ENCODE data around the gene PPP2R5C.

DNA sequence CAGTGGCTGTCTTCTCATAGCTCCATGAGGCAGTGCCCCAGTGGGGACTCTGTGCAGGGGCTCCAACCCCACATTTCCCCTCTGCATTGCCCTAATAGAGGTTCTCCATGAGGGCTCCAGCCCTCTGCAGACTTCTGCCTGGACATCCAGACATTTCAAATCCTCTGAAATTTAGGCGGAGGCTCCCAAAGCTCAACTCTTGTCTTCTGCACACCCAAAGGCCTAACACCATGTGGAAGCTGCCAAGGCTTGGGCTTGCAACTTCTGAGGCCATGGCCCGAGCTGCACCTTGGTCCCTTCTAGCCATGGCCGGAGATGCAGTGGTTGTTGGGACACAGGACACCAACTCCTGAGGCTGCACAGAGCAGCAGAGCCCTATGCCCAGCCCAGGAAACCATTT is 20.5 kb upstream of the PPP2R5C start:
- no peak for TF ChIP-seq RCOR1 (IDR thresholded peaks at IDR 0.05; ENCODE audit: insufficient replicate concordance, low read length)
- TF ChIP-seq, protein P1, sequence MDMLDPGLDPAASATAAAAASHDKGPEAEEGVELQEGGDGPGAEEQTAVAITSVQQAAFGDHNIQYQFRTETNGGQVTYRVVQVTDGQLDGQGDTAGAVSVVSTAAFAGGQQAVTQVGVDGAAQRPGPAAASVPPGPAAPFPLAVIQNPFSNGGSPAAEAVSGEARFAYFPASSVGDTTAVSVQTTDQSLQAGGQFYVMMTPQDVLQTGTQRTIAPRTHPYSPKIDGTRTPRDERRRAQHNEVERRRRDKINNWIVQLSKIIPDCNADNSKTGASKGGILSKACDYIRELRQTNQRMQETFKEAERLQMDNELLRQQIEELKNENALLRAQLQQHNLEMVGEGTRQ (IDR thresholded peaks at IDR 0.05; ENCODE audit: low read depth, low read length) = no peak
- TF ChIP-seq, protein P2, sequence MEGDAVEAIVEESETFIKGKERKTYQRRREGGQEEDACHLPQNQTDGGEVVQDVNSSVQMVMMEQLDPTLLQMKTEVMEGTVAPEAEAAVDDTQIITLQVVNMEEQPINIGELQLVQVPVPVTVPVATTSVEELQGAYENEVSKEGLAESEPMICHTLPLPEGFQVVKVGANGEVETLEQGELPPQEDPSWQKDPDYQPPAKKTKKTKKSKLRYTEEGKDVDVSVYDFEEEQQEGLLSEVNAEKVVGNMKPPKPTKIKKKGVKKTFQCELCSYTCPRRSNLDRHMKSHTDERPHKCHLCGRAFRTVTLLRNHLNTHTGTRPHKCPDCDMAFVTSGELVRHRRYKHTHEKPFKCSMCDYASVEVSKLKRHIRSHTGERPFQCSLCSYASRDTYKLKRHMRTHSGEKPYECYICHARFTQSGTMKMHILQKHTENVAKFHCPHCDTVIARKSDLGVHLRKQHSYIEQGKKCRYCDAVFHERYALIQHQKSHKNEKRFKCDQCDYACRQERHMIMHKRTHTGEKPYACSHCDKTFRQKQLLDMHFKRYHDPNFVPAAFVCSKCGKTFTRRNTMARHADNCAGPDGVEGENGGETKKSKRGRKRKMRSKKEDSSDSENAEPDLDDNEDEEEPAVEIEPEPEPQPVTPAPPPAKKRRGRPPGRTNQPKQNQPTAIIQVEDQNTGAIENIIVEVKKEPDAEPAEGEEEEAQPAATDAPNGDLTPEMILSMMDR (conservative IDR thresholded peaks at IDR 0.05; ENCODE audit: low read depth, low read length) = no peak
- no peak for TF ChIP-seq POLR2A (IDR thresholded peaks at IDR 0.05; ENCODE audit: low read depth, low read length)
- no peak for TF ChIP-seq CEBPB (IDR thresholded peaks at IDR 0.05; ENCODE audit: low read depth, low read length)
- no peak for TF ChIP-seq CHD1 (IDR thresholded peaks at IDR 0.05; ENCODE audit: low read depth, low read length)
